ENCODE measurements around the gene MAST3. TPM values are rescaled to one million over a fixed set of nuclear protein-coding genes. Genes with fewer than 3 reads are reported as not detected.

Gene MAST3
- total RNA-seq, 1 donor from 2014 or later = 16.6 TPM

- Mint-ChIP-seq H3K27ac (ENCODE audit: unreplicated experiment) (no peak overlapping the region), H3K4me1 (ENCODE audit: low read depth, unreplicated experiment) (peaks cover 7% of the 10 kb centered on the region), H3K36me3 (ENCODE audit: unreplicated experiment) (no peaks in the 10 kb centered on the region), H3K27me3 (ENCODE audit: unreplicated experiment) (peaks cover 6% of the 10 kb centered on the region), H3K4me3 (ENCODE audit: unreplicated experiment) (no peak overlapping the region), H3K9me3 (ENCODE audit: unreplicated experiment) (peaks cover 7% of the 10 kb centered on the region)
- DNase-seq = no peak
- no peak for TF ChIP-seq CTCF (IDR thresholded peaks at IDR 0.05; ENCODE audit: partially characterized antibody, unreplicated experiment)
Observed at GRCh38 chr19:18114483-18114882, 16.9 kb downstream of the MAST3 start.

DNA sequence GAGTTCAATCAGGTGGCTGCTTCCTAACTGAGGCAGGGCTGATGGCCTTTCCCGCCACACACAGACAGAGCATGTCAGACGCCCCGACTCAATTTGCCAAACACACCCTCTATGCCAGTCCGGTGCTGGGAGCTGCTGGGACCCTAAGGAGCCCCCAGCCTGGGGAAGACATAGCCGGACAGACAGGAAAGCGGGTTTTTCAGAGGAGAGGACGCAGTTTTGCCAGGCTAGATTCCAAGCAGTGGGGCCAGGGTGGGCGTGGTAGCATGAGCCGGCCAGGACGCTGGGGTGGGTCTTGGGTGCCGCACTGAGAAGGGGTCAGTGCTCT, 19.8 kb downstream of the MAST3 start:
- DNase-seq = no peak
- H3K9me3 Mint-ChIP-seq (ENCODE audit: unreplicated experiment) = peaks cover 5% of the 10 kb centered on the region
- H3K4me1 Mint-ChIP-seq (ENCODE audit: low read depth, unreplicated experiment) = peaks cover 7% of the 10 kb centered on the region
- peak overlapping the region; percentile 39 for H3K27ac Mint-ChIP-seq (ENCODE audit: unreplicated experiment)
- H3K27me3 Mint-ChIP-seq (ENCODE audit: unreplicated experiment) = peaks cover 10% of the 10 kb centered on the region
- H3K4me3 Mint-ChIP-seq (ENCODE audit: unreplicated experiment) = peak overlapping the region; percentile 86
- no peak for TF ChIP-seq CTCF (IDR thresholded peaks at IDR 0.05; ENCODE audit: partially characterized antibody, unreplicated experiment)
- H3K36me3 Mint-ChIP-seq (ENCODE audit: unreplicated experiment) = no peaks in the 10 kb centered on the region

GRCh38 chr19:18117692-18118378, 20.3 kb downstream of the MAST3 start:
- no peak overlapping the region for H3K27ac Mint-ChIP-seq (ENCODE audit: unreplicated experiment)
- H3K27me3 Mint-ChIP-seq (ENCODE audit: unreplicated experiment) = peaks cover 10% of the 10 kb centered on the region
- H3K36me3 Mint-ChIP-seq (ENCODE audit: unreplicated experiment) = no peaks in the 10 kb centered on the region
- peak; percentile 97 for DNase-seq
- peak overlapping the region; percentile 86 for H3K4me3 Mint-ChIP-seq (ENCODE audit: unreplicated experiment)
- peaks cover 7% of the 10 kb centered on the region for H3K4me1 Mint-ChIP-seq (ENCODE audit: low read depth, unreplicated experiment)
- TF ChIP-seq CTCF (IDR thresholded peaks at IDR 0.05; ENCODE audit: partially characterized antibody, unreplicated experiment) = no peak
- peaks cover 3% of the 10 kb centered on the region for H3K9me3 Mint-ChIP-seq (ENCODE audit: unreplicated experiment)

GRCh38 chr19:18118420-18119012, 20.9 kb downstream of the MAST3 start:
- H3K27ac Mint-ChIP-seq (ENCODE audit: unreplicated experiment) = peak overlapping the region; percentile 8
- H3K36me3 Mint-ChIP-seq (ENCODE audit: unreplicated experiment) = no peaks in the 10 kb centered on the region
- peak overlapping the region; percentile 84 for H3K4me3 Mint-ChIP-seq (ENCODE audit: unreplicated experiment)

More at GRCh38 chr19:18118420-18119012, 20.9 kb downstream of the MAST3 start:
- H3K9me3 Mint-ChIP-seq (ENCODE audit: unreplicated experiment) = peaks cover 2% of the 10 kb centered on the region
- peaks cover 7% of the 10 kb centered on the region for H3K4me1 Mint-ChIP-seq (ENCODE audit: low read depth, unreplicated experiment)
- DNase-seq = no peak
- no peak for TF ChIP-seq CTCF (IDR thresholded peaks at IDR 0.05; ENCODE audit: partially characterized antibody, unreplicated experiment)
- H3K27me3 Mint-ChIP-seq (ENCODE audit: unreplicated experiment) = peaks cover 10% of the 10 kb centered on the region

Measured in glutamatergic neuron (in vitro differentiated cells).